H9 (cell line): ENCODE measurements around the gene AK8. TPM values are rescaled to one million over a fixed set of nuclear protein-coding genes. Genes with fewer than 3 reads are reported as not detected.

Source experiments
- DNase-seq: peaks from one replicate; pipeline ENCODE4 v3.0.0-alpha.2; 2017
- H2AFZ ChIP-seq: one replicate; pipeline ENCODE4 v1.6.1; 2013; ENCODE audit warnings: mild to moderate bottlenecking, low read length, control low read depth, moderate library complexity
- H2AK5ac ChIP-seq: 2 replicates; pipeline ENCODE4 v1.6.1; 2013; ENCODE audit warnings: low read length, control low read depth, mixed read lengths; ENCODE audit not compliant: insufficient read length
- H2BK120ac ChIP-seq: one replicate; pipeline ENCODE4 v1.6.1; 2013; ENCODE audit warnings: low read depth, mild to moderate bottlenecking, low read length, control low read depth, inconsistent platforms; ENCODE audit not compliant: poor library complexity, severe bottlenecking
- H2BK12ac ChIP-seq: 2 replicates; pipeline ENCODE4 v1.6.1; 2013; ENCODE audit warnings: low read length, control low read depth, mixed read lengths, low read depth; ENCODE audit not compliant: insufficient read length
- H2BK15ac ChIP-seq: 2 replicates; pipeline ENCODE4 v1.6.1; 2013; ENCODE audit warnings: low read depth, low read length, control low read depth
- H2BK20ac ChIP-seq: one replicate; pipeline ENCODE4 v1.6.1; 2013; ENCODE audit warnings: low read depth, mild to moderate bottlenecking, low read length, control low read depth, inconsistent platforms; ENCODE audit not compliant: poor library complexity, severe bottlenecking
- H2BK5ac ChIP-seq: 2 replicates; pipeline ENCODE4 v1.6.1; 2013; ENCODE audit warnings: low read length, control low read depth, mixed read lengths; ENCODE audit not compliant: insufficient read length
- H3K14ac ChIP-seq: 2 replicates; pipeline ENCODE4 v1.6.1; 2013; ENCODE audit warnings: low read length, control low read depth; ENCODE audit not compliant: insufficient read depth
- H3K18ac ChIP-seq: 2 replicates; pipeline ENCODE4 v1.6.1; 2013; ENCODE audit warnings: low read depth, mild to moderate bottlenecking, mixed read lengths, low read length, control low read depth; ENCODE audit not compliant: insufficient read length
- H3K23ac ChIP-seq: 2 replicates; pipeline ENCODE4 v1.6.1; 2013; ENCODE audit warnings: low read length, control low read depth, mixed read lengths, low read depth; ENCODE audit not compliant: insufficient read length
- H3K23me2 ChIP-seq: 2 replicates; pipeline ENCODE4 v1.6.1; 2013; ENCODE audit warnings: low read depth, mild to moderate bottlenecking, mixed read lengths, low read length, control low read depth; ENCODE audit not compliant: insufficient read length, poor library complexity, severe bottlenecking
- H3K27ac ChIP-seq: 2 replicates; pipeline ENCODE4 v1.5.1; 2013; ENCODE audit warnings: low read length, control low read depth, mixed read lengths, low read depth; ENCODE audit not compliant: insufficient read length
- H3K27me3 ChIP-seq: 2 replicates; pipeline ENCODE4 v1.6.1; 2013; ENCODE audit warnings: low read length, control low read depth, inconsistent platforms; ENCODE audit not compliant: insufficient read depth
- H3K4ac ChIP-seq: 2 replicates; pipeline ENCODE4 v1.6.1; 2013; ENCODE audit warnings: low read depth, mild to moderate bottlenecking, control low read depth, inconsistent platforms, low read length, moderate library complexity
- H3K4me1 ChIP-seq: 2 replicates; pipeline ENCODE4 v1.6.1; 2013; ENCODE audit warnings: low read length, control low read depth, inconsistent platforms; ENCODE audit not compliant: insufficient read depth
- H3K4me2 ChIP-seq: 2 replicates; pipeline ENCODE4 v1.6.1; 2013; ENCODE audit warnings: low read length, control low read depth, mixed read lengths; ENCODE audit not compliant: insufficient read length, insufficient read depth
- H3K56ac ChIP-seq: 2 replicates; pipeline ENCODE4 v1.6.1; 2013; ENCODE audit warnings: low read depth, mild to moderate bottlenecking, mixed read lengths, low read length, control low read depth; ENCODE audit not compliant: insufficient read length
- H3K79me1 ChIP-seq: 2 replicates; pipeline ENCODE4 v1.6.1; 2013; ENCODE audit warnings: low read depth, mild to moderate bottlenecking, moderate library complexity, low read length, control low read depth, inconsistent platforms; ENCODE audit not compliant: insufficient read depth, poor library complexity, severe bottlenecking
- H3K79me2 ChIP-seq: 2 replicates; pipeline ENCODE4 v1.6.1; 2013; ENCODE audit warnings: low read length, control low read depth, inconsistent platforms; ENCODE audit not compliant: insufficient read depth
- H3K9ac ChIP-seq: 2 replicates; pipeline ENCODE4 v1.6.1; 2013; ENCODE audit warnings: low read length, control low read depth, mixed read lengths; ENCODE audit not compliant: insufficient read length; ENCODE audit errors: extremely low read depth
- H3K9me3 ChIP-seq: one replicate; pipeline ENCODE4 v1.6.1; 2013; ENCODE audit warnings: low read depth, low read length, inconsistent platforms; ENCODE audit not compliant: control insufficient read depth
- H3T11ph ChIP-seq: one replicate; pipeline ENCODE4 v1.6.1; 2013; ENCODE audit warnings: mild to moderate bottlenecking, low read length, control low read depth, inconsistent platforms
- H4K20me1 ChIP-seq: one replicate; pipeline ENCODE4 v1.6.1; 2013; ENCODE audit not compliant: control insufficient read depth, insufficient read length, insufficient read depth
- H4K5ac ChIP-seq: 2 replicates; pipeline ENCODE4 v1.6.1; 2013; ENCODE audit warnings: low read depth, mild to moderate bottlenecking, mixed read lengths, low read length, control low read depth; ENCODE audit not compliant: insufficient read length
- H4K8ac ChIP-seq: replicated peaks from 2 replicates; pipeline ENCODE4 v1.6.1; 2013; ENCODE audit warnings: low read length, control low read depth, mixed read lengths, low read depth; ENCODE audit not compliant: insufficient read length
- H4K91ac ChIP-seq: 2 replicates; pipeline ENCODE4 v1.6.1; 2013; ENCODE audit warnings: low read depth, mild to moderate bottlenecking, moderate library complexity, mixed read lengths, low read length, control low read depth; ENCODE audit not compliant: insufficient read length
- H3K27ac Mint-ChIP-seq, 3 experiments: 2 replicates in 2 of 3; 3 replicates in 1 of 3; pipeline ENCODE4 v1.8.0; 2020 to 2021; ENCODE audit warnings: mixed read lengths in 3 of 3, mild to moderate bottlenecking in 1 of 3, moderate library complexity in 1 of 3
- H3K27me3 Mint-ChIP-seq: 2 replicates; pipeline ENCODE4 v1.8.0; 2021; ENCODE audit warnings: low read depth, mild to moderate bottlenecking, moderate library complexity, mixed read lengths
- H3K36me3 Mint-ChIP-seq, 3 experiments: 2 replicates in 2 of 3; 3 replicates in 1 of 3; pipeline ENCODE4 v1.8.0; 2020 to 2021; ENCODE audit warnings: low read depth in 3 of 3, mixed read lengths in 3 of 3; ENCODE audit not compliant: insufficient read depth in 1 of 3
- H3K4me1 Mint-ChIP-seq, 2 experiments: 2 replicates each; pipeline ENCODE4 v1.8.0; 2020; ENCODE audit warnings: mixed read lengths in 2 of 2
- H3K4me3 Mint-ChIP-seq, 2 experiments: 2 replicates in 1 of 2; 3 replicates in 1 of 2; pipeline ENCODE4 v1.8.0; 2020 to 2021; ENCODE audit warnings: mild to moderate bottlenecking in 2 of 2, mixed read lengths in 2 of 2, moderate library complexity in 1 of 2
- H3K9me3 Mint-ChIP-seq, 2 experiments: 2 replicates in 1 of 2; 3 replicates in 1 of 2; pipeline ENCODE4 v1.8.0; 2020; ENCODE audit warnings: mild to moderate bottlenecking in 2 of 2, mixed read lengths in 2 of 2, moderate library complexity in 1 of 2
- CTCF ChIP-seq: fragments of 200-600 bp; sonication (generic); conservative IDR thresholded peaks from 3 replicates; pipeline ENCODE4 v1.8.0; 2021; ENCODE audit warnings: antibody characterized with exemption, mild to moderate bottlenecking
- WGBS: extraction: QIAGEN DNeasy Blood & Tissue Kit; methylation state at CpG from one replicate; pipeline ENCODE4 v1.1.7; 2013; ENCODE audit warnings: missing lambda C conversion rate, low lambda C conversion rate, mixed read lengths; ENCODE audit not compliant: insufficient read length; ENCODE audit errors: extremely low coverage; 5-methylcytosine and 5-hydroxymethylcytosine counted together
- total RNA-seq: library from RNA; stranded (reverse); gene quantifications from 2 replicates; pipeline ENCODE4 v1.2.1, GENCODE V29; 2021

AK8 gene
- total RNA-seq, 1 experiment from 2014 or later = 0.44 TPM

GRCh38 chr9:132784286-132784830, 93.7 kb downstream of the AK8 start:
- no peak overlapping the region for H2BK20ac ChIP-seq
- H3K23ac ChIP-seq = no peak overlapping the region
- H2BK120ac ChIP-seq = no peak overlapping the region
- no peak overlapping the region for H2AFZ ChIP-seq
- no peak overlapping the region; a peak in 1 of 7 replicates for H3K27ac Mint-ChIP-seq
- H3K56ac ChIP-seq = no peak overlapping the region
- H3K27ac ChIP-seq = no peak overlapping the region
- no peaks in the 10 kb centered on the region for H3K36me3 Mint-ChIP-seq
- no peak for DNase-seq
- no peak overlapping the region for H2BK15ac ChIP-seq
- H3K4me2 ChIP-seq = no peak overlapping the region
- H3K14ac ChIP-seq = no peak overlapping the region
- H3K4me1 ChIP-seq = no peaks in the 10 kb centered on the region
- TF ChIP-seq CTCF = no peak
- no peak overlapping the region for H3K4ac ChIP-seq
- H2AK5ac ChIP-seq = no peak overlapping the region
- H3K9ac ChIP-seq = no peak overlapping the region
- no peak overlapping the region for H3K18ac ChIP-seq
- no peaks in the 10 kb centered on the region for H3K79me2 ChIP-seq
- no peaks in the 10 kb centered on the region for H3K9me3 ChIP-seq
- H3K79me1 ChIP-seq = no peaks in the 10 kb centered on the region
- no peak overlapping the region for H2BK12ac ChIP-seq
- H3K9me3 Mint-ChIP-seq = peaks cover 6 to 10% of the 10 kb centered on the region in 2 experiments
- H3K4me1 Mint-ChIP-seq = peaks cover 5 to 14% of the 10 kb centered on the region in 2 experiments
- H3K27me3 Mint-ChIP-seq = peaks cover 72% of the 10 kb centered on the region
- no CpG with 5 or more reads among the region's 4 CpGs for WGBS
- H4K8ac ChIP-seq = no peak overlapping the region
- no peak overlapping the region for H3K4me3 Mint-ChIP-seq
- no peak overlapping the region for H2BK5ac ChIP-seq
- no peak overlapping the region for H4K5ac ChIP-seq
- no peak overlapping the region for H3T11ph ChIP-seq
- H3K23me2 ChIP-seq = no peaks in the 10 kb centered on the region
- no peaks in the 10 kb centered on the region for H4K20me1 ChIP-seq
- no peaks in the 10 kb centered on the region for H3K27me3 ChIP-seq
- no peak overlapping the region for H4K91ac ChIP-seq
